Stimulated activated CD4-positive, alpha-beta T cell treated with anti-CD3 and anti-CD28 coated beads, Interleukin-1b, Interleukin-23, amount 100 ng/mL, for 1 hour (primary cell): ENCODE measurements around the gene SLC25A22.
A peak's percentile ranks its signal among the peaks of the same experiment; 100 is the strongest.

ENCODE experiments used
- DNase-seq, 2 donors: peaks; one replicate each; pipeline ENCODE4 v3.0.0-alpha.2; 2020; ENCODE audit warnings: low read depth in 2 of 2

The SLC25A22 gene

DNA sequence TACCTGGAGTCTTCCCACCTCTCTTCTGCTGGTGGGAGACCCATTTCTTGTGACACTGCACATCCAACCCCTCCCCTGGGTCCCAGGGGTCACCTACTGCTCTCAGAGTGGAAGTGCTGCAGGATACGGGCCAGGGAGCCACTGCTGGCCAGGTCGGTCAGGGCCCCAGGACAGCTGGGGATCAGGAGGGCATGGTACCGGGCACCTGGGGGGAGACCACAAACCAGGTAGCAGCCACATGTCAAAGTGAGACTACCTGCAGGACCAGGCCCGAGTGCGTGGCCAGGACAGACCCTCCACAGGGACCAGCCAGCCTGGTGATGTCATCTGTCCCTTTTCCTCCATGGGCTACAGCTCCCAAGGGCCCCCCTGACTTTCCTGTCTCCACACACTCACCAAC is 24.7 kb downstream of the SLC25A22 start:
- DNase-seq = no peak

DNA sequence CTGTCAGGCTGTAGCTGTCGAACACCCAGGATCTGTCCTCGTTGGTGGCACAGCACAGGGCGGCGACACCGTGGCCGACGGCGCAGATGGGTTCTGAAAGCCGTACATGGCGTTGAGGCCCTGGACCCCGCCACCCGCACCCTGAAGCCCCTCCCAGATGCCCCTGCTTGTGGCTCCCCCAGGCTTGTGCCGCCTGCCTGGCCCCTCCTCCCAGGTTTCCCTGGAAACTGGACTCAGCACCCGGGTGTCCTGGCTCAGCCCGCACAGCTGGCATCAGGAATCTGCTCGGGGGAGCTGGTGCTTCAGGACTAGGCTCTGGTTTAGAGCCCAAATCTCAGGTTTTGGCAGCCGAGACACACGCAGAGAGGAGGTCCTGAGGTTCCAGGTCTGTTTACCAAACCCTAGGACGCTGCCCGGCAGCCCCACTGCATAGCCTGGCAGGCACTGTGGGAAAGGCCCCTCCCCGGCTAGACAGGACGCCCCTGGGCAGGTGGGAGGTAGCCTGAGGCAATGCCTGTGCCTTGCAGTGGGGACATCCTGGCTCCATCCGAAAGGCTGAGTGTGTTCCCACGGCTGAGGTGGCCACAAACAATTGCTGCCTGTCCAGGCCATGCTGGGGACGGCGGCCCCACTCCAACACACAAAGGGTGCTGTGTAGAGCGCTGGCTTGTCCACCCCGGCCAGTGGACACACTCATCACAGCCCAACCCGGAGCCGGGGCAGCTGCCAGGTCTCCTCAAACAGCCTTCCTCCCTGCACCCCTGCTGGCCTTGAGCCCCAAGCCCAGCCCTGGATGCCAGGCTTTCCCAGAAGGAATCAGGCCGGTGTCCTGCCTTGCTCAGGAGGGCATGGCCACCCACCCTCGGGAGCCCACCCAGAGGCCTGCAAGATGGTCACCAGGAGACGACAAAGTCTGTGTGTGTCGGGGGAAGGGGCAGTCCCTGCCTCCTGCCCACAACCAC is 25.4 kb downstream of the SLC25A22 start:
- DNase-seq = no peak

DNA sequence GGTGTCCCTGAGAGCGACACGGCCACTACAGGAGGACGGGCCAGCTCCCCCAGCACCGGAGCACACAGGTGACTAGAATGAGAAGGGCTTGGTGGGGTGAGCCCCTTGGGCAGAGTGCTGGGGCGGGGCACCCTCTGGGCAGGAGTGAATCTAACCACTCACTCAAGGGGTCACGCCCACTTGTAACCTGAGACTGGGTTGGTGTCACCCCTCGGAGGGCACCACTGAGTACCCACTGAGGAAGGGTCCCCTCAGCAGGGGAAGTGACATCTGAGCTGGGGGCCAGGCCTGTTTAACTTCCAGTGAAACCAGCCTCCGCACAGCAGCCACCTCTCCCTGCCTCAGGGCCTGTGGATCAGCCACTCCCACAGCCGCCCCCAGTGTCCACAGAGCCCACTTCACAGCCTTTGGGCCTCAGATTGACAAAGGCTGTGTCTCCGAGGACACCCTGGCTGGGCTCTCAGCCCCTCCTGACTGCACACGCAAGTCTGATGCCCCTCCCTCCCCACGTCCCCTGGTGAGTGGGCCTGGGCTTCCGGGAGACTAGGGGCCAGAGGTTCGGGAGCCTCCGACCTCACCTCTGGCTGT is 26.4 kb downstream of the SLC25A22 start:
- DNase-seq = no peak

DNA sequence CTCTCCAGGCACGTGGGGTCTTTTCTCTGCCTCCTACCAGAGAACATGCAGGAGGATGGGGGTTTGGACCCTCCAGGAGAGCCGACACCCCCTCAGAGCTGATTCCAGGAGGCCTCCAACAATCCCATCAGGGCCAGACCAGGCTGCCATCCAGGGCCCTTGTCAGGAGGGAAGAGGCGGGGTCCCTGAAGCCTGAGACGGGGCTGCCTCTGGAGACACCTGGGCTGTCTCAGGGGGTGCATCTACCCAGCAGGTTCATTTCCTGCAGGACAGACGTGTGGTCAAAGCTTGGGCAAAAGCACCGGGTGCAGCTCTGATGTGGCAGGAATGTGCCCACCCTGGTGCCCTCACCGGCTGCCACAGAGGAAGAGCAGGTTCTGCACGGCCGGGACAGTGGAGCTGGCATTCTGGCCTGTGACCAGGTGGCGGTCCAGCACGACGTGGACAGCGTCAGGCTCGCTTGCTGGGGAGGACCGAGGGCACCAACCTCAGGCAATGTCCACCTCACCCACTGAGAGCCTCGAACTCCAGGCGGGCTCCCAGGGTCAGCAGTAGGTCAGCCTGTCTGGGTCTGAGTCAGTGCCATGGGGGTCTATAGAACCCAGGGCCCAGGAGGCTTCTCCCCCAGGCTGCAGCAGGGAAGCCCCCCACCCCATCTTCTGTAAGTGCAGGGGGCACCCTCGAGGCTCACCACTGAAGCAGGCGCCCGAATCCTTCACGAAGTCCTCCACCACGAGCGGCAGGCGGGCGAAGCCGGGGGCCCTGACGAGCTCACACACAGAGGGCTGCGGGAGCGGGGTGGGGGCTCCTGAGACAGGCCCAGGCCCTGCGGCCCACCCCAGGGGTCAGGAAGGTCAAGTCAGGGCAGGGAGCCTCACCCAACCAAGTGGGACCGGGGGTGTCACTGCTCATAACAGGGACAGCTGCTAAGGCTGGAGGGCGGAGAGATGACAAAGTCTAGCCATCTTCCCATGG is 27.2 kb downstream of the SLC25A22 start:
- no peak for DNase-seq

DNA sequence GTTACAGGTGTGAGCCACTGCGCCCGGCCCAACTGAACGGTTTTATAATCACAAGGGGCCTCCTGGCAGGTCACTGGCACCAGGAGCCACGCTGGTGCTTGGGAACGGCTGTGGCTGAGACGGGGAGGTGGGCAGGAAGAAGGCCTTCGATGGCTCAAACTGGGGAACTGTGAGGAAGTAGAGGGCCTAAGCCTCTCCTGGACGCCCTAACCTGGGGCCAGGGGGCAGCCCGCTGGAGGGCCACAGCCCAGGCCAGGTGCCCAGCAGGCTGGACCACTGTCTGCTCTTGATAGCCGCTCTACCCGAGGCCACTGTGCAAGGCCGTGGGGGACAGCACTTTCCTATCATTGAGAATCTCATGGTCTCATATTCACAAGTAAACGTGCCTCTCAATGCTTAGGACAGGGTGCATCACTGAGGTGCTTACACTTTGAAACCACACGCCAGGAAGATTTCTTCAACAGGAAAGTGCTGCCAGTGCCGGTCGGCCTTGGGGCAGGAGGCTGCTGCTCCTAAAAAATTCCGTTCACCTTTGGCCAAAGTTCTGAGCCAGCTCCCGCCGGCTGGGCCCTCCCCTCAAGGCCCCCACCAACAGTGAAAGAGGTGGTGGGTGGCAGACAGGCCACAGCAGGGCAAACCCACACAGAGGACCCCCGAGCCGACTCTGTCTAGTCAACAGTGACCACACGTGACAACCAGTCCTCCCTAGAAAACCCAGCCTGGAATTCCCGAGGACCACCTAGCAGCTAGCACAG is 28.0 kb downstream of the SLC25A22 start:
- no peak for DNase-seq

DNA sequence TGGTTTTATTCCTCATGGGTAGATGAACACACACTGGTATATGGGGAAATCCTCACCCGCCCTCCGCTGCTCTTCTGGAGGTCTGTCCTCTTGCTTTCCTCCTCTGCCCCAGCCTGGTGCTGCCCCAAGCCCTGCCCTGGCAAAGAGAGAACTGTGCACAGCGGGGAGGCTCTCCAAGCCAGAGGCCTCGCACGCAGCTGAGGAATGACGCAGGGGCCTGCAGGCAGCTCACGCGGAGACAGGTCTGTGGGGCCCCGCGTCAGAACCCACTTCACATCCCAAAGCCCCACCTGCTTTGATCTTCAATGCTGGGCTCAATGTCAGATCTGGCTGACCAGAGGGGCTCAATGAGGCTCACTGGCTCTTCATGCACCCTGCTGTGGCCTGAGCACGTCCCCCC is 30.8 kb downstream of the SLC25A22 start:
- no peak for DNase-seq

DNA sequence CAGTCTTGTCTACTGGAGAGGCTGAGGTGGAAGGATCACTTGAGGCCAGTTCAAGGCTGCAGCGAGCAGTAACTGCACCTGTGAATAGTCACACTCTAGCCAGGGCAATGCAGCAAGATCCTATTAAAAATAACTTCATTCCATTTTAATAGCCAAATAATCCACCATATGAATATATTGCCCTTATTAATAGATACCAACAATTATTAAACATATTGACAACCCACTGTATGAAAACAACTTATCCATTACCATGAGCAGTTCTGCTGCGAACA is 31.2 kb downstream of the SLC25A22 start:
- no peak for DNase-seq

DNA sequence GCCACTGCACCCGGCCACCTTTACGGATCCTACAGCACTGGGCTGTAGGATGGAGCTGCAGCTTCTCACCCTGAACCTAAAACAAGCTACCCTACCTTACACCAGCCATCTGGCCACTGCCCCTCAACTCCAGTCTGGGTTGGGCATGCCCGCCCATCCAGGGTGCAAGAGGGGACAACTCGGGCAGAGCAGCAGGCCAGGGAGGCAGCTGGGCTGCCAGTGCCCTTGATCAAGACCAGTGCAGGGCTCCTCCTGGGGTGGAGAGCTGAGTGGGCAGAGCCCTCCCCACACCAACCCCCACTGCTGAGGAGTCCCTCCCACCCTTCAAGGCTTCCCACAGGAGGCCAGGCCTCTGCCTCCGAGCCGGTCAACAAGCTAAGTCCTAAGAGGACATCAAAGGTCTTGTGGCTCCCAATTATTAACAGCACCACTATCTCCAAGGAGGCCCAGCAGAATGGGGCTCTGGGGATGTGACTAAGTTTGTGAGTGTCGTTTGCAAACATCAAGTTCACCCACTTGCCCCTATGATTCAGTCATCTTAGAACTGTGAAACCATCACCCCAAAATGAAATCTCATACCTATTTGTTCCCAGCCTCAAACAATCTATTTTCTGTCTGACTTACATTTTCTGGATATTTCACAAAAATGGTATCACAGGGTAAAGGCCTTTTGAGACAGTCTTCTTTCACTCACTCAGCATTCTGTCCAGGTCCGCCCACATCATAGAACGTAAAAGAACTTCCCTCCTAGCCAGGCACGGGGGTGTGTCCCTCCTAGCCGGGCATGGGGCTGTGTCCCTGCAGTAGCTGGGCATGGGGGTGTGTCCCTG is 31.8 kb downstream of the SLC25A22 start:
- no peak for DNase-seq

DNA sequence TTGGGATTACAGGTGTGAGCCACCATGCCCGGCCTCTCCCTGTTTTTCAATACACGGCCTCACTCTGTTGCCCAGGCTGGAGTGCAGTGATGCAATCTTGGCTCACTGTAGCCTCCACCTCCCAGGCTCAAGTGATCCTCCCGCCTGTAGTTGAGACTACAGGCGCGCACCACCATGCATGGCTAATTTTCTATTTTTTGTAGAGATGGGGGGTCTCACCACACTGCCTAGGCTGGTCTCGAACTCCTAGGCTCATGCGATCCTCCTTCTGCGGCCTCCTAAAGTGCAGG is 32.3 kb downstream of the SLC25A22 start:
- DNase-seq = no peak

DNA sequence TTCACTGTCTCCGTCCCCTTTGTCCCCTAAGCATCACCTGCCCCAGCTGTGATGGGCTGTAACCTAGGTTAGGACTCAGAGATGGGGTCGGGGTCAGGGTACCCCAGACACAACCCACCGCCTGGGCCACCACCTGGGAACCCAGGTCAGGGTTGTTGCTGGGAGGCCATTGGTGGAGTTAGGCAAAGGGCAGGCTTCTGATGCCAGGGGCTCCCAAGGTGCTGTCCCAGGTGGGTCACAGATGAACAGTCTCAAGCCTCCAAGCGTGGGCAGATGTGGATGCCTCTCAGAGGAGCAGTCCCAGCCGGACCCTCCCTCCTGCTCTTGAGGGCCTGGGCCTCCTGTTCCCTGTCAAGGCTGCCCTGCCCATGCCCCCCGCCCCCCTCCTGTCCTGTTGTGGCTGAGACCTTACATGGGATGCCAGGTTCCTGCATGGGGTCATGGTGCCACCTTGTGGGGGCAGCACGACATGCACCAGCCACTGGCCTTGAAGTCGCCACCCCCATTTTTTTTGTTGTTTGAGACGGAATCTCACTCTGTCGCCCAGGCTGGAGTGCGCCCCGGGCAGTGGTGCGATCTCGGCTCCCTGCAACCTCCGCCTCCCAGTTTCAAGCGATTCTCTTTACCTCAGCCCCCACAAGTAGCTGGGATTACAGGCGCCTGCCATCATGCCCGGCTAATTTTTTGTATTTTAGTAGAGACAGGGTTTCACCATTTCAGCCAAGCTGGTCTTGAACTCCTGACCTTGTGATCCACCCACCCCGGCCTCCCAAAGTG is 32.9 kb downstream of the SLC25A22 start:
- peak; percentile 41 to 42 for DNase-seq

DNA sequence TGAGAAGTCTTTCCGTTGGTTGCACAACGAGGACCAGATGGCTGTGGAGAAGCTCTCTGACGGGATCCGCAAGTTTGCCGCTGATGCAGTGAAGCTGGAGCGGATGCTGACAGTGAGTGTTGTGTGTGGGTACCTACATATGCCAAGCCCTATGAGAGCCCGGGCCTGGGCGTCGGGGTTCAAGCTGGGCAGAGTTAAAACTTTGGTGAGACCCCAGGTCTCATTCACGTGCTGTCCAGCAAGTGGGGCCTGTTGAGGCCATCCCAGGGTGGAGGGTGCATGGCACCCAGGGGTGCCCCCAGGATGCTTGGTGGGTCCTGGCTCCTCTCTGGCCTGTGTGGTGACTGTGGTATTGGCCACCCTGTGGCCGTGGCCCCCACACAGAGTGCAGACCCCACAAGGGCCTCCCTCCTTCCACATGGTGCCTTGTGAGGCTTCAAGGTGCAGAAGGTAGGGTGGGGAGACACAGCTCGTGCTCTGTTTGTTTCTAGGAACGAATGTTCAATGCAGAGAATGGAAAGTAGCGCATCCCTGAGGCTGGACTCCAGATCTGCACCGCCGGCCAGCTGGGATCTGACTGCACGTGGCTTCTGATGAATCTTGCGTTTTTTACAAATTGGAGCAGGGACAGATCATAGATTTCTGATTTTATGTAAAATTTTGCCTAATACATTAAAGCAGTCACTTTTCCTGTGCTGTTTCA is 33.6 kb downstream of the SLC25A22 start:
- no peak for DNase-seq

DNA sequence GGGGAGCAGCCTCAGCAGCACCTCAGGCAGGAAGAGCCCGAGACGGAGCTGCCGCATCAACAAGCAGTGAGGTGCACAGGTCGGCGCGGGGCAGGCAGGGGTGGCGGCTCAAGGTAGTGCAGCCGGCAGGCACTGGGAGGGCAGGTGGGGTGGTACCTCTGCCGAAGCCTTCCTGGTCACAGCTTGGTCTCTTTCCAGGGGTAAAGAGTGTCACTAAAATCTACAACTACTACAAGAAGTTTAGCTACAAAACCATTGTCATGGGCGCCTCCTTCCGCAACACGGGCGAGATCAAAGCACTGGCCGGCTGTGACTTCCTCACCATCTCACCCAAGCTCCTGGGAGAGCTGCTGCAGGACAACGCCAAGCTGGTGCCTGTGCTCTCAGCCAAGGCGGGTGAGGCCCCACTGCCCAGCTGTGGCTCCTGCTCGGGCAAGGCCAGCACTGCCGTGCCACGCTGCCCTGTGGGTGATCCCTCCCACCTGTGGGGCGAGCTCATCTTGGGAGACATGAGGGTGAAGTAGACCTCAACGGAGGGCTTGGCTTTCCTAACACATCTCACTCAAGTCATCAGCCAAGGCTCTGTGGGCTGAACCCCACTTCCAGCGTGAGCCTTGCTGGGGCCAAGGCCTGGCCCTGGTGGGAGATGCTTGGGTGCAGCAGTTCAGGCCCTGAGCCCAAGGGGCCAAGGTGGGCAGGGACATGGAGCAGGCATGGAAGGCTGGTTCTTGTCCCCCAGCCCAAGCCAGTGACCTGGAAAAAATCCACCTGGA is 34.3 kb downstream of the SLC25A22 start:
- no peak for DNase-seq

DNA sequence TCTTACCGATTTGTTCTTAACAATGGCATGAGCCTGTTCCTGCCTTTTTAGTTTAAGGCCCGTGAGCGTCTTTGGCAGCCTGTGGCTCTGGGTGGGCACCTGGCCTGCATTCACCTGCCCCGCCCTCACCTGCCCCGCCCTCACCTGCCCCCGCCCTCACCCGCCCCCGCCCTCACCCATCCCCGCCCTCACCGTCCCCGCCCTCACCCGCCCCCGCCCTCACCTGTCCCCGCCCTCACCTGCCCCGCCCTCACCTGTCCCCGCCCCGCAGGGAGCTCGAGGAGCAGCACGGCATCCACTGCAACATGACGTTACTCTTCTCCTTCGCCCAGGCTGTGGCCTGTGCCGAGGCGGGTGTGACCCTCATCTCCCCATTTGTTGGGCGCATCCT is 35.0 kb downstream of the SLC25A22 start:
- DNase-seq = no peak

DNA sequence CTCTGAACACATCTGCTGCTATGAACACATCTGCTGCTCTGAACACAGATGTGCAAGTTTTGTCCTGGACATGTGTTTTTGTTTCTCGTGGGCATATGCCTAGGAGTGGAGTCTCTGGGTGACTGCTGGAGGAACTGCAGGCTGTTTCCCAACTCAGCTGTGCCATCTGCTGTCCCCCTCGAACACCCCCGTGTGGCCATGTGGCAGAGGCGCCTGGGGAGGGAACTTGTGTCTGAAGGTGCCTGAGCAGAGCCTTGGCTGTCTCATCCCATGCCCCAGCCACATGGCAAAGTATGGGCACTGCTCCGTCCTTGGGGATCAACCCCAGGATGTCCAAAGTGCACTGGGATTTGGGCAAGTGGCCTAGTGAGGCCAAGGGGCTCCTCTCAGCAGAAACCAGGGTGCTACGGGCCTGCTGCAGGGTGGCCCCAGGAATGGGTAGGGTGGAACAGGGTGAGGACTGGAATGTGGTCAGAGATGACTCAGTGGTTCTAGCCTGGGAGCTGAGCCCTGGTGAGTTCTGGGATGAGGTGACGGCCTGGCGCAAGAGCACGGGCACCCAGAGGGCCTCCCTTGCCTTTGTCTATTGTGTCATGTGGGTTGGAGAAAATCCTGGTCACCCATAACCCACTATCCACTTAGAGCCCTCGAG is 35.5 kb downstream of the SLC25A22 start:
- no peak for DNase-seq

DNA sequence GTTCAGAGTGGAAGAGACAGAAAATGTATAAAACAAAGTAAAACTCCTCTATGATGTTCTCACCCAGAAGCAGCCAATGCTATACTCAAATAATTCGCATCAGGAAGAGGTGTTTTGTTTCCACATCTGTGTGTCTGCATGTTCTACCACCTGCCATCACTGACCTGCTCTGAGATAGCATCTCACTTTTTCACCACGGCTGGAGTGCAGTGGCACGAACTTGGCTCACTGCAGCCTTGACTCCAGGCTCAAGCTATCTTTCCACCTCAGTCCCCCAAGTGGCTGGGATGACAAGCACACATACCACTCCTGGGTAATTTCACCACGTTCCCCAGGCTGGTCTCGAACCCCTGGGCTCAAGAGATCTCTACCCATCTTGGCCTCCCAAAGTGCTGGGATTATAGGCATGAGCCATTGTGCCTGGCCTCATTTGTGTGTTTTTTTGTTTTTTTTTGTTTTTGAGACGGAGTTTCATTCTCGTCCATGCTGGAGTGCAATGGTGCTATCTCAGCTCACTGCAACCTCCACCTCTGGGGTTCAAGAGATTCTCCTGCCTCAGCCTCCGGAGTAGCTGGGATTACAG is 36.5 kb downstream of the SLC25A22 start:
- DNase-seq = no peak

DNA sequence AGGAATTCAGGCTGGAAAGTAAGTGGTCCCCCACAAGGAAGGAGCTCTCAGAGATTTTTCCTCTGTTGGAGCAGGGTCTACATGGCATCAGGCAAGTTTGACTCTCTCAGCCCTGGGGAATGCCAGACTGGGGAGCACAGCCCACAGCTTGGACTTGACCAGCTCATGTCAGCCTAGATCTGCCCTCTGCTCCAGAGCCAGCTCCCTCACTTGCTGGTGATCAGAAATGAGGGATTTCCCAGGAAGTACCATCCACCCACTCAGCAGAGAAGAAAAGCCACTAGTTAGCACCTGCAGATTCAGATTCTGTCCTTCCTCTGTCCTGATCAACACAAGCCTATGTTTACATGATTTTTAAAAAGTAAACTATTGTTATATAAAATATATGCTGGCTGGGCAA is 37.8 kb downstream of the SLC25A22 start:
- DNase-seq = no peak

DNA sequence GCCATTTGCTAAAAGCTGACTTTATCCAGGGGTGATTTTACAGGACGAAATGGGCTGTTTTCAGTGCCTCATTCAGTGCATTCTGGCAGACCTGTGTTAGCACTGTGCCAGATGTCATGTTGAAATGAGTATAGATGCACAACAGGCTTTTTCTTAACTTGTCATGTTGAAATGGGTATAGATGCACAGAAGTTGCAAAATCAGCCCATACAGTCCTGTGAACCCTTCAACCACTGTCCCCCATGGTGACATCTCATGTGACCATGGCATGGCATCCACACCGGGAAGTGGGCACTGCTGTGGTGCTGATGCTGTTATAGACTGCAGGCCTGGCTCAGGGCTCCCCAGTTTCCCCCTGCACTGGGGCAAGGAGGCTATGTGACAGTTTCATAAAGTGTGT is 48.4 kb downstream of the SLC25A22 start:
- DNase-seq = no peak

DNA sequence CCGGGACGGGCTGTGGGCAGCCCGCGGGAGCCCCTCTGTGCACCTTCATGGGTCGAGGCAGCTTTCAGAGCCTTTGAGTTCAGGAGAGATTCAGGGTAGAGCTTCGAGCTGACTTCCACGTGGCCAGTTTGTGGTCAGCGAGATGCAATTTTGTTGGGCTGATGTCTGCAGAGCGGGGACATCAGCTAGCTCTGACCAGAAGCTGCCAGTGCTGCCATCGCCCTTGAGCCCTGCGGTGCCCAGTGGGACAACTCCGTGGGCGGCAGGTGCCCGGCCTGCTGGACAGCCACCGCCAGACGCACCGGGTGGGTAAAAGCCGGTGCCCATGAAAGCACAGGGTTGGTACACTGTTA is 50.1 kb downstream of the SLC25A22 start:
- no peak for DNase-seq
